Raji (cell line): Measurements from ENCODE around the gene SLC8B1.

Experiments
- POLR2A ChIP-seq: IDR thresholded peaks from 2 replicates; pipeline ENCODE4 v1.6.1; 2011; ENCODE audit warnings: low read depth, low read length, control low read depth; ENCODE audit not compliant: insufficient read depth

SLC8B1 gene

GRCh38 chr12:113292091-113292490, 42.8 kb downstream of the SLC8B1 start:
- TF ChIP-seq POLR2A, result no peak

GRCh38 chr12:113291586-113291985, 43.3 kb downstream of the SLC8B1 start:
- TF ChIP-seq POLR2A, result no peak

GRCh38 chr12:113290506-113290905, 44.4 kb downstream of the SLC8B1 start:
- TF ChIP-seq POLR2A, result no peak

GRCh38 chr12:113289361-113289760, 45.5 kb downstream of the SLC8B1 start:
- no peak for TF ChIP-seq POLR2A

- TF ChIP-seq POLR2A, result no peak
Observed at GRCh38 chr12:113287899-113288282, 47.0 kb downstream of the SLC8B1 start.

GRCh38 chr12:113287146-113287898, 47.6 kb downstream of the SLC8B1 start:
- no peak for TF ChIP-seq POLR2A

- TF ChIP-seq POLR2A, result no peak
Observed at GRCh38 chr12:113286712-113287111, 48.2 kb downstream of the SLC8B1 start.

- no peak for TF ChIP-seq POLR2A
Observed at GRCh38 chr12:113285679-113286610, 49.0 kb downstream of the SLC8B1 start.

- no peak for TF ChIP-seq POLR2A
Observed at GRCh38 chr12:113284751-113285150, 50.2 kb downstream of the SLC8B1 start.

GRCh38 chr12:113278633-113279032, 56.3 kb downstream of the SLC8B1 start:
- no peak for TF ChIP-seq POLR2A

GRCh38 chr12:113278141-113278540, 56.8 kb downstream of the SLC8B1 start:
- no peak for TF ChIP-seq POLR2A

- no peak for TF ChIP-seq POLR2A
Observed at GRCh38 chr12:113277511-113277910, 57.4 kb downstream of the SLC8B1 start.

GRCh38 chr12:113276946-113277500, 57.9 kb downstream of the SLC8B1 start:
- no peak for TF ChIP-seq POLR2A

GRCh38 chr12:113276306-113276705, 58.6 kb downstream of the SLC8B1 start:
- no peak for TF ChIP-seq POLR2A

- TF ChIP-seq POLR2A, result no peak
Observed at GRCh38 chr12:113274848-113275247, 60.1 kb downstream of the SLC8B1 start.
